GM12878 (cell line): ENCODE measurements around the gene PACS1. TPM values are rescaled to one million over a fixed set of nuclear protein-coding genes. Genes with fewer than 3 reads are reported as not detected.

Source experiments
- ATAC-seq: fragments of 200-7000 bp; cut with Tn5 transposase; 3 replicates; pipeline ENCODE4 v1.9.1; 2020; ENCODE audit warnings: mild to moderate bottlenecking, moderate library complexity
- BruUV-seq: library from RNA; stranded (reverse); fragments of 400-500 nt; replicated peaks from 2 replicates; lab custom pipeline; 2021; lab: Mats Ljungman, UMichigan
- CTCF ChIA-PET: fragments of 300-600 bp; sonication (Branson Sonifier 250); formaldehyde crosslinking; extraction: SDS; loops from one replicate; lab custom pipeline; 2021; ENCODE audit warnings: inconsistent platforms; lab: Yijun Ruan, JAX
- POLR2A ChIA-PET: fragments of 350-600 bp; formaldehyde crosslinking; extraction: SDS; loops from one replicate; lab custom pipeline; 2021; ENCODE audit warnings: inconsistent platforms; lab: Charles Lee
- RAD21 ChIA-PET: fragments of 300-600 bp; sonication (Branson Sonifier 250); formaldehyde crosslinking; loops from one replicate; lab custom pipeline; 2023; ENCODE audit warnings: antibody characterized with exemption; ENCODE audit not compliant: unreplicated experiment; lab: Charles Lee
- SMC1A ChIA-PET: fragments of 300-600 bp; sonication (Branson Sonifier 250); formaldehyde crosslinking; loops from one replicate; lab custom pipeline; 2023; ENCODE audit not compliant: unreplicated experiment, uncharacterized antibody; lab: Charles Lee
- DNase-seq: peaks from one replicate; pipeline ENCODE4 v3.0.0-alpha.2; 2011; ENCODE audit warnings: low read depth, low spot score
- FAIRE-seq: peaks from 3 replicates; lab custom pipeline; 2011; peaks lifted over from hg19 to GRCh38; lab: Jason Lieb, UNC
- H2AFZ ChIP-seq: 2 replicates; pipeline ENCODE4 v1.6.0; 2011; ENCODE audit warnings: low read depth, low read length, control low read depth; ENCODE audit not compliant: control insufficient read depth
- H3K27ac ChIP-seq: 2 replicates; pipeline ENCODE4 v1.5.1; 2011; ENCODE audit warnings: control low read depth; ENCODE audit not compliant: control insufficient read depth, insufficient read depth
- H3K27me3 ChIP-seq, 2 experiments: replicated peaks in 1 of 2; 2 replicates each; pipeline versions ENCODE4 v1.6.0 to v1.6.1; 2011; ENCODE audit warnings: low read length in 1 of 2; ENCODE audit not compliant: control insufficient read depth in 2 of 2, insufficient read depth in 2 of 2
- H3K36me3 ChIP-seq, 2 experiments: 2 replicates each; pipeline ENCODE4 v1.5.1; 2011; ENCODE audit warnings: low read length in 1 of 2; ENCODE audit not compliant: control insufficient read depth in 2 of 2, insufficient read depth in 2 of 2
- H3K4me1 ChIP-seq: 2 replicates; pipeline ENCODE4 v1.6.1; 2011; ENCODE audit warnings: mild to moderate bottlenecking, low read length, moderate library complexity, mixed read lengths; ENCODE audit not compliant: control insufficient read depth, insufficient read depth
- H3K4me2 ChIP-seq: 2 replicates; pipeline ENCODE4 v1.6.0; 2011; ENCODE audit warnings: control low read depth; ENCODE audit not compliant: control insufficient read depth, insufficient read depth
- H3K4me3 ChIP-seq: fragments of 200-600 bp; sonication (generic); 2 replicates; pipeline ENCODE4 v1.5.1; 2016
- H3K79me2 ChIP-seq: 2 replicates; pipeline ENCODE4 v1.6.0; 2011; ENCODE audit warnings: low read length; ENCODE audit not compliant: control insufficient read depth, insufficient read depth
- H3K9ac ChIP-seq: 2 replicates; pipeline ENCODE4 v1.8.0; 2011; ENCODE audit warnings: low read length, control low read depth, mixed read lengths; ENCODE audit not compliant: control insufficient read depth, insufficient read depth
- H3K9me3 ChIP-seq: replicated peaks from 3 replicates; pipeline ENCODE4 v1.5.1; 2011; ENCODE audit warnings: mild to moderate bottlenecking, low read length; ENCODE audit not compliant: control insufficient read depth, insufficient read depth
- H4K20me1 ChIP-seq: 2 replicates; pipeline ENCODE4 v1.6.0; 2011; ENCODE audit not compliant: control insufficient read depth, insufficient read depth
- EED ChIP-seq: sonication (generic); IDR thresholded peaks from 2 replicates; pipeline ENCODE4 v1.6.1; 2016; ENCODE audit warnings: antibody characterized with exemption, low read depth
- MXI1 ChIP-seq: fragments of 150-350 bp; IDR thresholded peaks from 2 replicates; pipeline ENCODE4 v1.6.1; 2011; ENCODE audit warnings: low read depth, mild to moderate bottlenecking, inconsistent platforms, low read length, improper control_type of control experiment
- MYC ChIP-seq: IDR thresholded peaks from 2 replicates; pipeline ENCODE4 v1.6.1; 2011; ENCODE audit warnings: mild to moderate bottlenecking, low read length, moderate library complexity, inconsistent platforms; ENCODE audit not compliant: insufficient read depth, insufficient replicate concordance, insufficient read length, severe bottlenecking
- NBN ChIP-seq: fragments of 450-650 bp; IDR thresholded peaks from 2 replicates; pipeline ENCODE4 v1.6.1; 2016
- NFXL1 ChIP-seq: fragments of 450-650 bp; IDR thresholded peaks from 2 replicates; pipeline ENCODE4 v1.6.1; 2017; ENCODE audit warnings: antibody characterized with exemption, mild to moderate bottlenecking, borderline replicate concordance
- SUPT20H ChIP-seq: IDR thresholded peaks from 2 replicates; pipeline ENCODE4 v1.6.1; 2011; ENCODE audit warnings: low read depth, mild to moderate bottlenecking, low read length, moderate library complexity, borderline replicate concordance; ENCODE audit not compliant: control insufficient read depth
- ZNF207 ChIP-seq: fragments of 450-650 bp; IDR thresholded peaks from 2 replicates; pipeline ENCODE4 v1.6.1; 2014; ENCODE audit warnings: antibody characterized with exemption, mild to moderate bottlenecking, borderline replicate concordance
- WGBS: methylation state at CpG from one replicate; pipeline ENCODE4 v1.1.6; 2016; ENCODE audit warnings: low lambda C conversion rate; ENCODE audit not compliant: insufficient replicate concordance, insufficient coverage; ENCODE audit errors: missing lambda C conversion rate; 5-methylcytosine and 5-hydroxymethylcytosine counted together
- in situ Hi-C: fragments of 300-500 bp; cut with MboI; formaldehyde crosslinking; loops from 9 replicates; pipeline ENCODE4 v1.14.3; 2018; ENCODE audit warnings: mixed read lengths
- intact Hi-C: fragments of 100-400 bp; cut with micrococcal nuclease; formaldehyde crosslinking; loops from one replicate; pipeline ENCODE4 v1.14.2; 2022; ENCODE audit not compliant: unreplicated experiment
- polyA plus RNA-seq, 11 experiments: library from polyadenylated mRNA; depleted of rRNA in 4 of 11; unstranded in 6 of 11; stranded (reverse) in 5 of 11; fragments of >200 nt; fragmentation: Nextera tagmentation in 4 of 11; fragmentation: Illumina TruSeq in 1 of 11; extraction: Ambion mirVana in 4 of 11; extraction: Trizol in 1 of 11; gene quantifications; 1 replicate in 1 of 11; 2 replicates in 10 of 11; pipeline versions ENCODE4 v1.2.1 to v1.2.3, GENCODE V29; 2011 to 2016; ENCODE audit warnings: inconsistent platforms in 2 of 11, missing spikeins in 2 of 11, low read depth in 1 of 11
- total RNA-seq, 4 experiments: library from RNA; depleted of rRNA in 3 of 4; stranded (reverse); fragments of >200 nt in 3 of 4; fragmentation: Illumina TruSeq in 1 of 4; extraction: Trizol in 1 of 4; gene quantifications; 2 replicates each; pipeline versions ENCODE4 v1.2.1 to v1.2.3, GENCODE V29; 2013 to 2021
- TF ChIP-seq, protein P1 (sequence below): IDR thresholded peaks from 2 replicates; pipeline ENCODE4 v1.6.1; 2011; ENCODE audit warnings: low read depth, low read length, improper control_type of control experiment, borderline replicate concordance
- TF ChIP-seq, protein P2 (sequence below): IDR thresholded peaks from 2 replicates; pipeline ENCODE4 v1.6.1; 2012; ENCODE audit warnings: low read depth, low read length, improper control_type of control experiment
- TF ChIP-seq, protein P3 (sequence below): fragments of 450-650 bp; IDR thresholded peaks from 2 replicates; pipeline ENCODE4 v1.6.1; 2017; ENCODE audit warnings: low read depth, mild to moderate bottlenecking, moderate library complexity
- TF ChIP-seq, protein P4 (sequence below): IDR thresholded peaks from 2 replicates; pipeline ENCODE4 v1.6.1; 2012; ENCODE audit warnings: mild to moderate bottlenecking, low read depth, low read length

PACS1 gene
- total and polyA plus RNA-seq, 10 of the 15 experiments (the other 5 are each of a cell fraction or from before 2014, with no cell fraction given), result 1.1 to 74.3 (median 17.9) TPM

DNA sequence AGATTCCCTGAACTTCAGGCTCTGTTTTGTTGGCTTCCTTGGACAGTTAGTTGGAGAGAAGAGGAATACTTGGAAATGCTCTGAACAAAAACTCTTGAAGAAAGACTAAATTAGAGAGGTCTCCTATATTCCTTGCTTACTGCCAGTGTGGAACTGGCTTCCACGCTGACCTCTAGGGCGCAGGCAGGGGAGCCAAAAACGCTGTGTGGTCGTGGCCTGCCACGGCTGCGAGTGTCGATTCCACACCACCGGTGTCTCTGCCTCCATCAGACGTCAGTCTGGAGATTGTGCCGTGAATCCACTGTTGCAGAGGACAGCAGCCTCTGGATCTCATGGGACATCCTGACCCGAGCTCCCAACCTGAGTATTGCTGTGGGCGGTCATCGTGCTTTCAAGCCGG lies 160.9 kb downstream of the PACS1 start (continued):
- no peak for TF ChIP-seq SUPT20H
- TF ChIP-seq, protein P1, sequence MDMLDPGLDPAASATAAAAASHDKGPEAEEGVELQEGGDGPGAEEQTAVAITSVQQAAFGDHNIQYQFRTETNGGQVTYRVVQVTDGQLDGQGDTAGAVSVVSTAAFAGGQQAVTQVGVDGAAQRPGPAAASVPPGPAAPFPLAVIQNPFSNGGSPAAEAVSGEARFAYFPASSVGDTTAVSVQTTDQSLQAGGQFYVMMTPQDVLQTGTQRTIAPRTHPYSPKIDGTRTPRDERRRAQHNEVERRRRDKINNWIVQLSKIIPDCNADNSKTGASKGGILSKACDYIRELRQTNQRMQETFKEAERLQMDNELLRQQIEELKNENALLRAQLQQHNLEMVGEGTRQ, result no peak
- TF ChIP-seq NFXL1, result no peak
- TF ChIP-seq EED, result no peak

DNA sequence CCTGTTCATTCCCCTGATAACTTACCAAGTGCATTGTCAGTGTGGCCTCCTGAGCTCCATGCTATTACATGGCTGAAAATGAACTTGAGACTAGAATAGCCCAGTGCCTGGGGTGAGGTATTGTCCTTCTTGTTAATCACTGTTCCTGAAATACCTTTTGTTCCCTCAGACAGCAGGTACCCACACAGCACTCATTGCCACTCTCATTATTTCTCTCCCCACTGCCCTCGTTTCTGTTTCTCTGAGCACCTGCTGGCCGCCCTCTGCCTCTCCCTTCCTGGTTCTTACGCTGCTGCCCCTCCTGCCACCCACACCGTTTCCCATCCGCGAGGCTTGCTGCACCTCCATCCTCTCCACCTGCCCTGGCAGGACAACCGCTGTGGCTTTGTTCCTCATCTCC lies 161.5 kb downstream of the PACS1 start:
- RAD21 ChIA-PET, result no interaction called here
- Histone ChIP-seq H4K20me1 (no peaks in the 10 kb centered on the region), H3K27ac (no peak overlapping the region), H3K9ac (no peak overlapping the region), H3K27me3 (no peaks in the 10 kb centered on the region), H3K36me3 (peaks cover 13 to 36% of the 10 kb centered on the region in 2 experiments; a peak in 3 of 4 replicates), H3K79me2 (no peaks in the 10 kb centered on the region), H3K4me2 (no peak overlapping the region), H3K4me3 (no peak overlapping the region), H3K4me1 (no peaks in the 10 kb centered on the region), H3K9me3 (no peaks in the 10 kb centered on the region), H2AFZ (no peak overlapping the region)
- no peak for ATAC-seq
- no peak for FAIRE-seq
- POLR2A ChIA-PET, result no interaction called here
- in situ Hi-C loops, result no loop called here
- SMC1A ChIA-PET, result no interaction called here
- no peak for DNase-seq
- no TSS peak for BruUV-seq
- 93% methylated on average over 7 of the region's 7 CpGs for WGBS
- CTCF ChIA-PET, result no interaction called here
- intact Hi-C loops, result no loop called here
- TF ChIP-seq, protein P2, sequence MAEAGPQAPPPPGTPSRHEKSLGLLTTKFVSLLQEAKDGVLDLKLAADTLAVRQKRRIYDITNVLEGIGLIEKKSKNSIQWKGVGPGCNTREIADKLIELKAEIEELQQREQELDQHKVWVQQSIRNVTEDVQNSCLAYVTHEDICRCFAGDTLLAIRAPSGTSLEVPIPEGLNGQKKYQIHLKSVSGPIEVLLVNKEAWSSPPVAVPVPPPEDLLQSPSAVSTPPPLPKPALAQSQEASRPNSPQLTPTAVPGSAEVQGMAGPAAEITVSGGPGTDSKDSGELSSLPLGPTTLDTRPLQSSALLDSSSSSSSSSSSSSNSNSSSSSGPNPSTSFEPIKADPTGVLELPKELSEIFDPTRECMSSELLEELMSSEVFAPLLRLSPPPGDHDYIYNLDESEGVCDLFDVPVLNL, result no peak
- TF ChIP-seq MXI1, result no peak
- no peak for TF ChIP-seq NBN
- TF ChIP-seq, protein P3, sequence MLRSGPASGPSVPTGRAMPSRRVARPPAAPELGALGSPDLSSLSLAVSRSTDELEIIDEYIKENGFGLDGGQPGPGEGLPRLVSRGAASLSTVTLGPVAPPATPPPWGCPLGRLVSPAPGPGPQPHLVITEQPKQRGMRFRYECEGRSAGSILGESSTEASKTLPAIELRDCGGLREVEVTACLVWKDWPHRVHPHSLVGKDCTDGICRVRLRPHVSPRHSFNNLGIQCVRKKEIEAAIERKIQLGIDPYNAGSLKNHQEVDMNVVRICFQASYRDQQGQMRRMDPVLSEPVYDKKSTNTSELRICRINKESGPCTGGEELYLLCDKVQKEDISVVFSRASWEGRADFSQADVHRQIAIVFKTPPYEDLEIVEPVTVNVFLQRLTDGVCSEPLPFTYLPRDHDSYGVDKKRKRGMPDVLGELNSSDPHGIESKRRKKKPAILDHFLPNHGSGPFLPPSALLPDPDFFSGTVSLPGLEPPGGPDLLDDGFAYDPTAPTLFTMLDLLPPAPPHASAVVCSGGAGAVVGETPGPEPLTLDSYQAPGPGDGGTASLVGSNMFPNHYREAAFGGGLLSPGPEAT, result no peak
- no peak for TF ChIP-seq MYC
- TF ChIP-seq ZNF207, result no peak
- TF ChIP-seq, protein P4, sequence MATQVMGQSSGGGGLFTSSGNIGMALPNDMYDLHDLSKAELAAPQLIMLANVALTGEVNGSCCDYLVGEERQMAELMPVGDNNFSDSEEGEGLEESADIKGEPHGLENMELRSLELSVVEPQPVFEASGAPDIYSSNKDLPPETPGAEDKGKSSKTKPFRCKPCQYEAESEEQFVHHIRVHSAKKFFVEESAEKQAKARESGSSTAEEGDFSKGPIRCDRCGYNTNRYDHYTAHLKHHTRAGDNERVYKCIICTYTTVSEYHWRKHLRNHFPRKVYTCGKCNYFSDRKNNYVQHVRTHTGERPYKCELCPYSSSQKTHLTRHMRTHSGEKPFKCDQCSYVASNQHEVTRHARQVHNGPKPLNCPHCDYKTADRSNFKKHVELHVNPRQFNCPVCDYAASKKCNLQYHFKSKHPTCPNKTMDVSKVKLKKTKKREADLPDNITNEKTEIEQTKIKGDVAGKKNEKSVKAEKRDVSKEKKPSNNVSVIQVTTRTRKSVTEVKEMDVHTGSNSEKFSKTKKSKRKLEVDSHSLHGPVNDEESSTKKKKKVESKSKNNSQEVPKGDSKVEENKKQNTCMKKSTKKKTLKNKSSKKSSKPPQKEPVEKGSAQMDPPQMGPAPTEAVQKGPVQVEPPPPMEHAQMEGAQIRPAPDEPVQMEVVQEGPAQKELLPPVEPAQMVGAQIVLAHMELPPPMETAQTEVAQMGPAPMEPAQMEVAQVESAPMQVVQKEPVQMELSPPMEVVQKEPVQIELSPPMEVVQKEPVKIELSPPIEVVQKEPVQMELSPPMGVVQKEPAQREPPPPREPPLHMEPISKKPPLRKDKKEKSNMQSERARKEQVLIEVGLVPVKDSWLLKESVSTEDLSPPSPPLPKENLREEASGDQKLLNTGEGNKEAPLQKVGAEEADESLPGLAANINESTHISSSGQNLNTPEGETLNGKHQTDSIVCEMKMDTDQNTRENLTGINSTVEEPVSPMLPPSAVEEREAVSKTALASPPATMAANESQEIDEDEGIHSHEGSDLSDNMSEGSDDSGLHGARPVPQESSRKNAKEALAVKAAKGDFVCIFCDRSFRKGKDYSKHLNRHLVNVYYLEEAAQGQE, result no peak
